Left lung (tissue), 10 donors: ENCODE results near the gene SLC17A9. TPM values are rescaled to one million over a fixed set of nuclear protein-coding genes. Genes with fewer than 3 reads are reported as not detected.

Experiments used
- ATAC-seq: fragments of 200-7000 bp; cut with Tn5 transposase; one replicate; pipeline ENCODE4 v1.9.1; 2020; ENCODE audit warnings: moderate library complexity
- DNase-seq, 4 donors: peaks; one replicate each; pipeline ENCODE4 v3.0.0-alpha.2; 2013 to 2020
- H3K27ac ChIP-seq, 2 donors: fragments of 200-600 bp; sonication (generic) in 1 of 2; one replicate each; pipeline versions ENCODE4 v1.5.0 to v1.8.0; 2020 to 2021
- H3K27me3 ChIP-seq, 2 donors: fragments of 200-600 bp; sonication (generic) in 1 of 2; one replicate each; pipeline versions ENCODE4 v1.5.0 to v1.8.0; 2020 to 2021
- H3K36me3 ChIP-seq, 2 donors: fragments of 200-600 bp; sonication (generic) in 1 of 2; one replicate each; pipeline versions ENCODE4 v1.5.0 to v1.8.0; 2020 to 2021
- H3K4me1 ChIP-seq, 2 donors: fragments of 200-600 bp; one replicate each; pipeline ENCODE4 v1.8.0; 2021
- H3K4me3 ChIP-seq, 2 donors: fragments of 200-600 bp; sonication (generic) in 1 of 2; one replicate each; pipeline versions ENCODE4 v1.5.0 to v1.8.0; 2020 to 2021; ENCODE audit warnings: mild to moderate bottlenecking in 1 of 2
- H3K9me3 ChIP-seq, 2 donors: fragments of 200-600 bp; sonication (generic) in 1 of 2; one replicate each; pipeline versions ENCODE4 v1.5.0 to v1.8.0; 2020 to 2021
- CTCF ChIP-seq, 2 donors: fragments of 200-600 bp; sonication (generic) in 1 of 2; IDR thresholded peaks; one replicate each; pipeline versions ENCODE4 v1.5.0 to v1.8.0; 2021; ENCODE audit warnings: antibody characterized with exemption in 2 of 2
- intact Hi-C, 2 donors: fragments of 100-400 bp; cut with DNase I; formaldehyde crosslinking; loops; one replicate each; pipeline versions ENCODE4 v1.11.2 to v1.14.2; 2022
- polyA plus RNA-seq, 6 donors: library from polyadenylated mRNA; unstranded; fragments of 120-200 nt; gene quantifications; one replicate each; pipeline ENCODE4 v1.2.1, GENCODE V29; 2013; ENCODE audit not compliant: insufficient read length in 6 of 6
- total RNA-seq, 2 donors: library from RNA; stranded (reverse); fragmentation: NEBNext Ultra II Directional; extraction: Animal tissue kit (Norgen Biotek cat#: 25700); gene quantifications; one replicate each; pipeline ENCODE4 v1.2.1, GENCODE V29; 2021
- donor health status: DM: no; HTN: yes; CAD: no.
- donor health status: DM: no; HTN: no; CAD: no.

SLC17A9 gene
- total and polyA plus RNA-seq, 8 donors, result 2.1 to 18.1 (median 3.7) TPM

GRCh38 chr20:62935204-62935967 lies 17.1 kb upstream of the SLC17A9 start:
- Histone ChIP-seq H3K27ac (no peak overlapping the region), H3K36me3 (peaks cover 0 to 25% of the 10 kb centered on the region in 2 donors), H3K27me3 (no peaks in the 10 kb centered on the region), H3K4me3 (no peak overlapping the region), H3K4me1 (peaks cover 21 to 49% of the 10 kb centered on the region in 2 donors), H3K9me3 (no peaks in the 10 kb centered on the region)
- DNase-seq, result no peak
- no peak for TF ChIP-seq CTCF (IDR thresholded peaks at IDR 0.05)
- ATAC-seq, result no peak
- intact Hi-C loops, result no loop called here

GRCh38 chr20:62935968-62936585 lies 16.4 kb upstream of the SLC17A9 start:
- H3K4me3 ChIP-seq, result peak overlapping the region in 1 of 2 donors; percentile 83

GRCh38 chr20:62937268-62938104 lies 15.0 kb upstream of the SLC17A9 start:
- DNase-seq, result peak; percentile 95 to 98 (median 96)
- Histone ChIP-seq H3K9me3 (no peaks in the 10 kb centered on the region), H3K4me3 (peak overlapping the region; percentile 83 to 90), H3K27ac (peak overlapping the region; percentile 83 to 85), H3K27me3 (no peaks in the 10 kb centered on the region), H3K4me1 (peaks cover 21 to 49% of the 10 kb centered on the region in 2 donors), H3K36me3 (peaks cover 0 to 42% of the 10 kb centered on the region in 2 donors)
- peak; percentile 96 for ATAC-seq
- intact Hi-C loops, result no loop called here
- TF ChIP-seq CTCF (IDR thresholded peaks at IDR 0.05), result no peak

More at GRCh38 chr20:62935968-62936585, 16.4 kb upstream of the SLC17A9 start:
- Histone ChIP-seq H3K27me3 (no peaks in the 10 kb centered on the region), H3K4me1 (peaks cover 21 to 49% of the 10 kb centered on the region in 2 donors), H3K9me3 (no peaks in the 10 kb centered on the region), H3K27ac (no peak overlapping the region), H3K36me3 (peaks cover 0 to 28% of the 10 kb centered on the region in 2 donors)
- TF ChIP-seq CTCF (IDR thresholded peaks at IDR 0.05), result no peak
- intact Hi-C loops, result no loop called here
- no peak for ATAC-seq
- DNase-seq, result no peak

- peaks cover 21 to 49% of the 10 kb centered on the region in 2 donors for H3K4me1 ChIP-seq
- intact Hi-C loops, result no loop called here
- H3K9me3 ChIP-seq, result no peaks in the 10 kb centered on the region
- H3K4me3 ChIP-seq, result peak within 1 kb of the TSS; percentile 83 to 90
- H3K36me3 ChIP-seq, result peaks cover 0 to 43% of the 10 kb centered on the region in 2 donors
- no peak for TF ChIP-seq CTCF (IDR thresholded peaks at IDR 0.05)
- H3K27me3 ChIP-seq, result no peaks in the 10 kb centered on the region
- DNase-seq (peak in 2 of 4 donors; percentile 43 to 90), ATAC-seq (peak; percentile 36)
- peak within 1 kb of the TSS; percentile 83 to 85 for H3K27ac ChIP-seq
Measured at GRCh38 chr20:62938105-62938888, 14.2 kb upstream of the SLC17A9 start, which contains the start of gene GID8. Gene GID8 (plus strand): TSS chr20:62938147. CDS start chr20:62941503, 3,356 bp downstream.
